SK-N-SH (cell line): ENCODE data around the gene KAT2A. TPM values are rescaled to one million over a fixed set of nuclear protein-coding genes. Genes with fewer than 3 reads are reported as not detected.

Source experiments
- CTCF ChIA-PET: fragments of 300-600, 350-600 bp; formaldehyde crosslinking; extraction: SDS; loops from one replicate; lab custom pipeline; 2021; lab: Yijun Ruan, JAX
- POLR2A ChIA-PET: fragments of 350-600 bp; sonication (Branson Sonifier 250); formaldehyde crosslinking; extraction: SDS; loops from one replicate; lab custom pipeline; 2020; ENCODE audit warnings: antibody characterized with exemption, inconsistent platforms; lab: Yijun Ruan, JAX
- DNase-seq: peaks from one replicate; pipeline ENCODE4 v3.0.0; 2012
- H2AFZ ChIP-seq: fragments of 200-600 bp; sonication (generic); 2 replicates; pipeline ENCODE4 v1.8.1; 2016; ENCODE audit warnings: antibody characterized with exemption, mild to moderate bottlenecking, low read depth
- H3F3A ChIP-seq: fragments of 200-600 bp; sonication (generic); replicated peaks from 2 replicates; pipeline ENCODE3; 2016; ENCODE audit warnings: antibody characterized with exemption, mild to moderate bottlenecking; ENCODE audit not compliant: insufficient read depth
- H3K27ac ChIP-seq, 2 experiments: fragments of 200-500 bp in 1 of 2; fragments of 200-600 bp in 1 of 2; sonication (Bioruptor generic) in 1 of 2; sonication (generic), shearing (Covaris generic) in 1 of 2; 2 replicates each; pipeline versions ENCODE4 v1.5.1 to v1.6.1; 2014 to 2016; ENCODE audit warnings: low read depth in 2 of 2, inconsistent platforms in 1 of 2, low read length in 1 of 2, mild to moderate bottlenecking in 1 of 2, mixed read lengths in 1 of 2
- H3K27me3 ChIP-seq: fragments of 200-600 bp; sonication (generic), shearing (Covaris generic); 2 replicates; pipeline ENCODE4 v1.6.1; 2016; ENCODE audit warnings: mixed run types; ENCODE audit not compliant: insufficient read depth
- H3K36me3 ChIP-seq, 2 experiments: fragments of 200-500 bp in 1 of 2; fragments of 200-600 bp in 1 of 2; sonication (Bioruptor generic) in 1 of 2; sonication (generic) in 1 of 2; replicated peaks in 1 of 2; 2 replicates each; pipeline versions ENCODE3 to v1.5.1; 2014 to 2016; ENCODE audit warnings: low read length in 1 of 2, mild to moderate bottlenecking in 1 of 2; ENCODE audit not compliant: insufficient read depth in 2 of 2, control insufficient read depth in 1 of 2
- H3K4me1 ChIP-seq, 2 experiments: fragments of 200-500 bp in 1 of 2; fragments of 200-600 bp in 1 of 2; sonication (Bioruptor generic) in 1 of 2; sonication (generic), shearing (Covaris generic) in 1 of 2; 2 replicates each; pipeline versions ENCODE4 v1.5.1 to v1.6.1; 2014 to 2016; ENCODE audit warnings: low read depth in 1 of 2, low read length in 1 of 2, mixed run types in 1 of 2; ENCODE audit not compliant: insufficient read depth in 2 of 2, control insufficient read depth in 1 of 2
- H3K4me2 ChIP-seq: fragments of 200-600 bp; sonication (generic), shearing (Covaris generic); 2 replicates; pipeline ENCODE4 v1.6.1; 2017; ENCODE audit warnings: mixed run types
- H3K4me3 ChIP-seq, 2 experiments: fragments of 200-500 bp in 1 of 2; fragments of 200-600 bp in 1 of 2; sonication (Bioruptor generic) in 1 of 2; sonication (generic), shearing (Covaris generic) in 1 of 2; 2 replicates each; pipeline versions ENCODE4 v1.5.1 to v1.8.1; 2014 to 2016; ENCODE audit warnings: low read depth in 2 of 2, inconsistent platforms in 1 of 2, low read length in 1 of 2, mild to moderate bottlenecking in 1 of 2, mixed read lengths in 1 of 2, moderate library complexity in 1 of 2
- H3K79me2 ChIP-seq: fragments of 200-600 bp; sonication (generic); 2 replicates; pipeline ENCODE4 v1.8.1; 2017; ENCODE audit warnings: mild to moderate bottlenecking; ENCODE audit not compliant: insufficient read depth
- H3K9ac ChIP-seq: fragments of 200-600 bp; sonication (generic); 2 replicates; pipeline ENCODE4 v1.6.1; 2017; ENCODE audit warnings: mixed run types
- H3K9me2 ChIP-seq: fragments of 200-600 bp; sonication (generic); 2 replicates; pipeline ENCODE4 v1.6.1; 2017; ENCODE audit warnings: mixed run types
- H3K9me3 ChIP-seq: fragments of 200-600 bp; sonication (generic); 2 replicates; pipeline ENCODE4 v1.6.1; 2017; ENCODE audit warnings: mixed run types, mild to moderate bottlenecking, moderate library complexity
- H4K20me1 ChIP-seq: fragments of 200-600 bp; sonication (generic); 2 replicates; pipeline ENCODE4 v1.6.1; 2017; ENCODE audit warnings: mild to moderate bottlenecking, mixed run types; ENCODE audit not compliant: insufficient read depth
- CHD2 ChIP-seq: fragments of 150-350 bp; IDR thresholded peaks from 2 replicates; pipeline ENCODE4 v1.6.1; 2018; ENCODE audit warnings: low read length; ENCODE audit not compliant: partially characterized antibody
- FOXJ3 ChIP-seq: sonication (generic); formaldehyde crosslinking; IDR thresholded peaks from 2 replicates; pipeline ENCODE4 v1.5.1; 2020; ENCODE audit warnings: mild to moderate bottlenecking, missing genetic modification reagents
- GABPA ChIP-seq: IDR thresholded peaks from 2 replicates; pipeline ENCODE4 v1.4.0; 2012; ENCODE audit warnings: low read depth, mild to moderate bottlenecking
- GATA2 ChIP-seq: sonication (generic); formaldehyde crosslinking; IDR thresholded peaks from 2 replicates; pipeline ENCODE4 v1.5.0; 2020; ENCODE audit warnings: mild to moderate bottlenecking, missing genetic modification reagents
- MXI1 ChIP-seq: IDR thresholded peaks from 2 replicates; pipeline ENCODE4 v1.6.1; 2012; ENCODE audit warnings: mild to moderate bottlenecking, low read depth, low read length, improper control_type of control experiment
- RCOR1 ChIP-seq: fragments of 150-350 bp; IDR thresholded peaks from 2 replicates; pipeline ENCODE4 v1.6.1; 2017; ENCODE audit warnings: antibody characterized with exemption, low read length
- RFX5 ChIP-seq: IDR thresholded peaks from 2 replicates; pipeline ENCODE4 v1.6.1; 2012; ENCODE audit warnings: mild to moderate bottlenecking, improper control_type of control experiment, low read length
- SMC3 ChIP-seq: IDR thresholded peaks from 2 replicates; pipeline ENCODE4 v1.6.1; 2012; ENCODE audit warnings: low read depth, low read length, improper control_type of control experiment
- WGBS: methylation state at CpG from one replicate; pipeline ENCODE4 v1.1.6; 2017; ENCODE audit warnings: low lambda C conversion rate; 5-methylcytosine and 5-hydroxymethylcytosine counted together
- polyA plus RNA-seq, 3 experiments: library from polyadenylated mRNA; depleted of rRNA; stranded (reverse); fragments of >200 nt; gene quantifications; 2 replicates each; pipeline ENCODE4 v1.2.3, GENCODE V29; 2012
- TF ChIP-seq, protein P1 (sequence below): fragments of 200-600 bp; sonication (generic); IDR thresholded peaks from 2 replicates; pipeline ENCODE4 v1.6.1; 2017; ENCODE audit warnings: antibody characterized with exemption, mild to moderate bottlenecking, moderate library complexity
- TF ChIP-seq, protein P2 (sequence below): fragments of 150-350 bp; IDR thresholded peaks from 2 replicates; pipeline ENCODE4 v1.6.1; 2016; ENCODE audit warnings: mild to moderate bottlenecking, low read depth, low read length
- TF ChIP-seq, protein P3 (sequence below): IDR thresholded peaks from 2 replicates; pipeline ENCODE4 v1.4.0; 2012; ENCODE audit warnings: low read depth, borderline replicate concordance
- TF ChIP-seq, protein P4 (sequence below): fragments of 150-350 bp; IDR thresholded peaks from 2 replicates; pipeline ENCODE4 v1.6.1; 2017; ENCODE audit warnings: antibody characterized with exemption, low read length, low read depth, borderline replicate concordance
- TF ChIP-seq, protein P5 (sequence below): IDR thresholded peaks from 2 replicates; pipeline ENCODE4 v1.6.1; 2012; ENCODE audit warnings: mild to moderate bottlenecking, low read depth, low read length, moderate library complexity

KAT2A gene
- polyA plus RNA-seq, 1 of the 3 experiments (the other 2 are of a cell fraction), result 45.1 TPM

DNA sequence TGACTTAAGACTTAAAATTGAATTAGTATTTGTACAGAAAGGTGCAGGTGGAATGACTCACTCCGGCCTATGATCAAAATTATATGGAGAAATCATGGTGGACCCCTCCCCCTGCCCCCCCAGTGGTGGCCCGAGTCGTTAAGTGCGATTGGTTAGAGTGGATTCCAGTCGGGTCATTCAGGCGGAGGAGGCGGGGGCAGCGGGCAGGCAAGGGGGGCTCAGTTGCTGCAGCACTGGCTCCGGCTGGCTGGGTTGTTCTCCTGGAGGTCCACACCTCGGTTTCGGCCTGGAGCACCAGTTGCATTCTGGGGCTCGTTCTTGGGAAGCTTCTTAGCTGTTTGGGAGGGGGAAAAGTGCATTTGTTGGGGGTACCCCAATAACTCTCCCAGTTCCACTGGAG, 4.4 kb upstream of the KAT2A start:
- peaks cover 12% of the 10 kb centered on the region for H3K79me2 ChIP-seq
- no peak overlapping the region for H3K9ac ChIP-seq
- POLR2A ChIA-PET, result no interaction called here
- H2AFZ ChIP-seq, result no peak overlapping the region
- no peak for DNase-seq
- peaks cover 0 to 4% of the 10 kb centered on the region in 2 experiments; a peak in 1 of 4 replicates for H3K4me1 ChIP-seq
- TF ChIP-seq GABPA, result no peak
- no peak for TF ChIP-seq RFX5
- no peak for TF ChIP-seq GATA2
- no peak for TF ChIP-seq CHD2
- TF ChIP-seq, protein P1, sequence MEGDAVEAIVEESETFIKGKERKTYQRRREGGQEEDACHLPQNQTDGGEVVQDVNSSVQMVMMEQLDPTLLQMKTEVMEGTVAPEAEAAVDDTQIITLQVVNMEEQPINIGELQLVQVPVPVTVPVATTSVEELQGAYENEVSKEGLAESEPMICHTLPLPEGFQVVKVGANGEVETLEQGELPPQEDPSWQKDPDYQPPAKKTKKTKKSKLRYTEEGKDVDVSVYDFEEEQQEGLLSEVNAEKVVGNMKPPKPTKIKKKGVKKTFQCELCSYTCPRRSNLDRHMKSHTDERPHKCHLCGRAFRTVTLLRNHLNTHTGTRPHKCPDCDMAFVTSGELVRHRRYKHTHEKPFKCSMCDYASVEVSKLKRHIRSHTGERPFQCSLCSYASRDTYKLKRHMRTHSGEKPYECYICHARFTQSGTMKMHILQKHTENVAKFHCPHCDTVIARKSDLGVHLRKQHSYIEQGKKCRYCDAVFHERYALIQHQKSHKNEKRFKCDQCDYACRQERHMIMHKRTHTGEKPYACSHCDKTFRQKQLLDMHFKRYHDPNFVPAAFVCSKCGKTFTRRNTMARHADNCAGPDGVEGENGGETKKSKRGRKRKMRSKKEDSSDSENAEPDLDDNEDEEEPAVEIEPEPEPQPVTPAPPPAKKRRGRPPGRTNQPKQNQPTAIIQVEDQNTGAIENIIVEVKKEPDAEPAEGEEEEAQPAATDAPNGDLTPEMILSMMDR, result no peak
- TF ChIP-seq, protein P2, sequence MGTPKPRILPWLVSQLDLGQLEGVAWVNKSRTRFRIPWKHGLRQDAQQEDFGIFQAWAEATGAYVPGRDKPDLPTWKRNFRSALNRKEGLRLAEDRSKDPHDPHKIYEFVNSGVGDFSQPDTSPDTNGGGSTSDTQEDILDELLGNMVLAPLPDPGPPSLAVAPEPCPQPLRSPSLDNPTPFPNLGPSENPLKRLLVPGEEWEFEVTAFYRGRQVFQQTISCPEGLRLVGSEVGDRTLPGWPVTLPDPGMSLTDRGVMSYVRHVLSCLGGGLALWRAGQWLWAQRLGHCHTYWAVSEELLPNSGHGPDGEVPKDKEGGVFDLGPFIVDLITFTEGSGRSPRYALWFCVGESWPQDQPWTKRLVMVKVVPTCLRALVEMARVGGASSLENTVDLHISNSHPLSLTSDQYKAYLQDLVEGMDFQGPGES, result no peak
- TF ChIP-seq RCOR1, result no peak
- no peak for TF ChIP-seq MXI1
- TF ChIP-seq, protein P3, sequence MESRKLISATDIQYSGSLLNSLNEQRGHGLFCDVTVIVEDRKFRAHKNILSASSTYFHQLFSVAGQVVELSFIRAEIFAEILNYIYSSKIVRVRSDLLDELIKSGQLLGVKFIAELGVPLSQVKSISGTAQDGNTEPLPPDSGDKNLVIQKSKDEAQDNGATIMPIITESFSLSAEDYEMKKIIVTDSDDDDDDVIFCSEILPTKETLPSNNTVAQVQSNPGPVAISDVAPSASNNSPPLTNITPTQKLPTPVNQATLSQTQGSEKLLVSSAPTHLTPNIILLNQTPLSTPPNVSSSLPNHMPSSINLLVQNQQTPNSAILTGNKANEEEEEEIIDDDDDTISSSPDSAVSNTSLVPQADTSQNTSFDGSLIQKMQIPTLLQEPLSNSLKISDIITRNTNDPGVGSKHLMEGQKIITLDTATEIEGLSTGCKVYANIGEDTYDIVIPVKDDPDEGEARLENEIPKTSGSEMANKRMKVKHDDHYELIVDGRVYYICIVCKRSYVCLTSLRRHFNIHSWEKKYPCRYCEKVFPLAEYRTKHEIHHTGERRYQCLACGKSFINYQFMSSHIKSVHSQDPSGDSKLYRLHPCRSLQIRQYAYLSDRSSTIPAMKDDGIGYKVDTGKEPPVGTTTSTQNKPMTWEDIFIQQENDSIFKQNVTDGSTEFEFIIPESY, result no peak
- TF ChIP-seq, protein P4, sequence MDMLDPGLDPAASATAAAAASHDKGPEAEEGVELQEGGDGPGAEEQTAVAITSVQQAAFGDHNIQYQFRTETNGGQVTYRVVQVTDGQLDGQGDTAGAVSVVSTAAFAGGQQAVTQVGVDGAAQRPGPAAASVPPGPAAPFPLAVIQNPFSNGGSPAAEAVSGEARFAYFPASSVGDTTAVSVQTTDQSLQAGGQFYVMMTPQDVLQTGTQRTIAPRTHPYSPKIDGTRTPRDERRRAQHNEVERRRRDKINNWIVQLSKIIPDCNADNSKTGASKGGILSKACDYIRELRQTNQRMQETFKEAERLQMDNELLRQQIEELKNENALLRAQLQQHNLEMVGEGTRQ, result no peak
- no peak for TF ChIP-seq FOXJ3
- no peak for TF ChIP-seq SMC3
- TF ChIP-seq, protein P5, sequence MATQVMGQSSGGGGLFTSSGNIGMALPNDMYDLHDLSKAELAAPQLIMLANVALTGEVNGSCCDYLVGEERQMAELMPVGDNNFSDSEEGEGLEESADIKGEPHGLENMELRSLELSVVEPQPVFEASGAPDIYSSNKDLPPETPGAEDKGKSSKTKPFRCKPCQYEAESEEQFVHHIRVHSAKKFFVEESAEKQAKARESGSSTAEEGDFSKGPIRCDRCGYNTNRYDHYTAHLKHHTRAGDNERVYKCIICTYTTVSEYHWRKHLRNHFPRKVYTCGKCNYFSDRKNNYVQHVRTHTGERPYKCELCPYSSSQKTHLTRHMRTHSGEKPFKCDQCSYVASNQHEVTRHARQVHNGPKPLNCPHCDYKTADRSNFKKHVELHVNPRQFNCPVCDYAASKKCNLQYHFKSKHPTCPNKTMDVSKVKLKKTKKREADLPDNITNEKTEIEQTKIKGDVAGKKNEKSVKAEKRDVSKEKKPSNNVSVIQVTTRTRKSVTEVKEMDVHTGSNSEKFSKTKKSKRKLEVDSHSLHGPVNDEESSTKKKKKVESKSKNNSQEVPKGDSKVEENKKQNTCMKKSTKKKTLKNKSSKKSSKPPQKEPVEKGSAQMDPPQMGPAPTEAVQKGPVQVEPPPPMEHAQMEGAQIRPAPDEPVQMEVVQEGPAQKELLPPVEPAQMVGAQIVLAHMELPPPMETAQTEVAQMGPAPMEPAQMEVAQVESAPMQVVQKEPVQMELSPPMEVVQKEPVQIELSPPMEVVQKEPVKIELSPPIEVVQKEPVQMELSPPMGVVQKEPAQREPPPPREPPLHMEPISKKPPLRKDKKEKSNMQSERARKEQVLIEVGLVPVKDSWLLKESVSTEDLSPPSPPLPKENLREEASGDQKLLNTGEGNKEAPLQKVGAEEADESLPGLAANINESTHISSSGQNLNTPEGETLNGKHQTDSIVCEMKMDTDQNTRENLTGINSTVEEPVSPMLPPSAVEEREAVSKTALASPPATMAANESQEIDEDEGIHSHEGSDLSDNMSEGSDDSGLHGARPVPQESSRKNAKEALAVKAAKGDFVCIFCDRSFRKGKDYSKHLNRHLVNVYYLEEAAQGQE, result no peak
- CTCF ChIA-PET, result no interaction called here
- peaks cover 3% of the 10 kb centered on the region for H3F3A ChIP-seq
- H3K27ac ChIP-seq, result no peak overlapping the region
- no peaks in the 10 kb centered on the region for H3K27me3 ChIP-seq
- WGBS, result 87% methylated on average over 12 of the region's 12 CpGs
- peaks cover 3% of the 10 kb centered on the region; the same call in 1 of the 2 replicates for H4K20me1 ChIP-seq
- no peaks in the 10 kb centered on the region for H3K9me2 ChIP-seq
- H3K4me3 ChIP-seq, result no peak overlapping the region
- no peak overlapping the region for H3K4me2 ChIP-seq
- H3K9me3 ChIP-seq, result no peaks in the 10 kb centered on the region
- H3K36me3 ChIP-seq, result peaks cover 33 to 47% of the 10 kb centered on the region in 2 experiments
